HCT116 (cell line): ENCODE results near the gene TYROBP. TPM values are rescaled to one million over a fixed set of nuclear protein-coding genes. Genes with fewer than 3 reads are reported as not detected.

Source experiments
- ATAC-seq: fragments of 200-7000 bp; cut with Tn5 transposase; 2 replicates; pipeline ENCODE4 v1.9.1; 2020; ENCODE audit warnings: mild to moderate bottlenecking, moderate library complexity
- BruUV-seq: library from RNA; stranded (reverse); fragments of 400-500 nt; replicated peaks from 2 replicates; lab custom pipeline; 2021; lab: Mats Ljungman, UMichigan
- CTCF ChIA-PET: fragments of 300-600 bp; sonication (Branson Sonifier 250); formaldehyde crosslinking; loops from one replicate; lab custom pipeline; 2021; ENCODE audit warnings: antibody characterized with exemption; lab: Charles Lee
- POLR2A ChIA-PET: fragments of 300-600, 350-600 bp; sonication (Branson Sonifier 250); formaldehyde crosslinking; loops from one replicate; lab custom pipeline; 2021; ENCODE audit warnings: antibody characterized with exemption; lab: Charles Lee
- RAD21 ChIA-PET, 2 experiments: fragments of 300-600 bp; sonication (Branson Sonifier 250); formaldehyde crosslinking; loops; one replicate each; lab custom pipeline; 2023; ENCODE audit warnings: low total read pairs in 2 of 2; ENCODE audit not compliant: uncharacterized antibody in 2 of 2, unreplicated experiment in 2 of 2, low non-redundant PET in 1 of 2; lab: Charles Lee
- DNase-seq: peaks from one replicate; pipeline ENCODE4 v3.0.0-alpha.2; 2010; ENCODE audit warnings: low read depth, low spot score
- H2AFZ ChIP-seq: fragments of 200-600 bp; shearing (Covaris generic), sonication (generic); 2 replicates; pipeline ENCODE4 v1.6.1; 2017; ENCODE audit warnings: low read depth, mixed run types, mixed read lengths, antibody characterized with exemption, low read length; ENCODE audit not compliant: poor library complexity, severe bottlenecking
- H3K27ac ChIP-seq: 2 replicates; pipeline ENCODE4 v1.5.1; 2012; ENCODE audit warnings: low read depth, low read length
- H3K27me3 ChIP-seq: fragments of 200-600 bp; sonication (generic); 2 replicates; pipeline ENCODE4 v1.6.1; 2016; ENCODE audit warnings: mixed run types, low read length, mixed read lengths; ENCODE audit not compliant: insufficient read depth
- H3K36me3 ChIP-seq, 2 experiments: fragments of 200-500 bp in 1 of 2; fragments of 200-600 bp in 1 of 2; sonication (Bioruptor generic) in 1 of 2; sonication (generic) in 1 of 2; 2 replicates each; pipeline versions ENCODE4 v1.5.1 to v1.6.1; 2014 to 2016; ENCODE audit warnings: low read length in 2 of 2, inconsistent platforms in 1 of 2, mixed read lengths in 1 of 2, mixed run types in 1 of 2; ENCODE audit not compliant: insufficient read depth in 2 of 2, control insufficient read depth in 1 of 2
- H3K4me1 ChIP-seq, 2 experiments: fragments of 200-600 bp in 1 of 2; sonication (generic) in 1 of 2; 2 replicates each; pipeline versions ENCODE4 v1.5.1 to v1.6.1; 2012 to 2017; ENCODE audit warnings: low read length in 2 of 2, inconsistent platforms in 1 of 2, mild to moderate bottlenecking in 1 of 2, mixed read lengths in 1 of 2, mixed run types in 1 of 2, moderate library complexity in 1 of 2; ENCODE audit not compliant: insufficient read depth in 2 of 2, control insufficient read depth in 1 of 2
- H3K4me2 ChIP-seq: fragments of 200-600 bp; sonication (generic); 2 replicates; pipeline ENCODE4 v1.6.1; 2017; ENCODE audit warnings: mixed run types, low read length, mixed read lengths
- H3K4me3 ChIP-seq, 2 experiments: fragments of 200-600 bp in 1 of 2; sonication (generic) in 1 of 2; replicated peaks in 1 of 2; 2 replicates each; pipeline ENCODE4 v1.5.1; 2011 to 2016; ENCODE audit warnings: low read length in 2 of 2, control low read depth in 1 of 2, low read depth in 1 of 2, mild to moderate bottlenecking in 1 of 2, mixed read lengths in 1 of 2, mixed run types in 1 of 2
- H3K79me2 ChIP-seq: fragments of 200-600 bp; sonication (generic); 2 replicates; pipeline ENCODE4 v1.6.1; 2017; ENCODE audit warnings: mild to moderate bottlenecking, mixed run types, low read length, moderate library complexity, mixed read lengths; ENCODE audit not compliant: insufficient read depth
- H3K9ac ChIP-seq: fragments of 200-600 bp; sonication (generic); 2 replicates; pipeline ENCODE4 v1.6.1; 2016; ENCODE audit warnings: low read length, mixed read lengths
- H3K9me2 ChIP-seq: fragments of 200-600 bp; sonication (generic), shearing (Covaris generic); 2 replicates; pipeline ENCODE4 v1.6.1; 2017; ENCODE audit warnings: mixed run types, mild to moderate bottlenecking, moderate library complexity; ENCODE audit not compliant: insufficient read depth
- H3K9me3 ChIP-seq, 2 experiments: fragments of 200-500 bp in 1 of 2; fragments of 200-600 bp in 1 of 2; sonication (Bioruptor generic) in 1 of 2; sonication (generic) in 1 of 2; 2 replicates each; pipeline ENCODE4 v1.6.1; 2014 to 2017; ENCODE audit warnings: low read length in 2 of 2, mixed read lengths in 2 of 2, inconsistent platforms in 1 of 2, low read depth in 1 of 2, mild to moderate bottlenecking in 1 of 2, mixed run types in 1 of 2, moderate library complexity in 1 of 2; ENCODE audit not compliant: control insufficient read depth in 1 of 2, insufficient read depth in 1 of 2
- H4K20me1 ChIP-seq: fragments of 200-600 bp; sonication (generic), shearing (Covaris generic); 2 replicates; pipeline ENCODE4 v1.6.1; 2017; ENCODE audit warnings: mixed run types, mild to moderate bottlenecking, moderate library complexity; ENCODE audit not compliant: insufficient read depth
- ELF1 ChIP-seq: IDR thresholded peaks from 2 replicates; pipeline ENCODE4 v1.6.1; 2012; ENCODE audit warnings: low read depth, borderline replicate concordance
- JUND ChIP-seq: IDR thresholded peaks from 2 replicates; pipeline ENCODE4 v1.6.1; 2012
- POLR2AphosphoS5 ChIP-seq: IDR thresholded peaks from 2 replicates; pipeline ENCODE4 v1.6.1; 2011; ENCODE audit warnings: mild to moderate bottlenecking, low read depth, low read length, moderate library complexity
- RAD21 ChIP-seq: IDR thresholded peaks from 2 replicates; pipeline ENCODE4 v1.6.1; 2012; ENCODE audit warnings: low read depth, mild to moderate bottlenecking
- SIN3A ChIP-seq: IDR thresholded peaks from 2 replicates; pipeline ENCODE4 v1.6.1; 2012; ENCODE audit warnings: low read depth
- intact Hi-C: fragments of 100-400 bp; cut with micrococcal nuclease; formaldehyde crosslinking; loops from 2 replicates; pipeline ENCODE4 v1.10.0; 2022
- total RNA-seq: library from RNA; stranded (reverse); gene quantifications from one replicate; pipeline ENCODE4 v1.2.1, GENCODE V29; 2021; ENCODE audit not compliant: unreplicated experiment
- TF ChIP-seq, protein P1 (sequence below), 3 experiments: fragments of 200-600 bp in 1 of 3; sonication (generic) in 1 of 3; IDR thresholded peaks in 2 of 3; conservative IDR thresholded peaks in 1 of 3; 2 replicates each; pipeline ENCODE4 v1.5.1; 2012 to 2017; ENCODE audit warnings: low read depth in 2 of 3, low read length in 2 of 3, antibody characterized with exemption in 1 of 3, borderline replicate concordance in 1 of 3, control low read depth in 1 of 3, mild to moderate bottlenecking in 1 of 3, mixed read lengths in 1 of 3, mixed run types in 1 of 3, moderate library complexity in 1 of 3; ENCODE audit not compliant: insufficient read depth in 1 of 3
- TF ChIP-seq, protein P2 (sequence below): IDR thresholded peaks from 2 replicates; pipeline ENCODE4 v1.6.1; 2011; ENCODE audit warnings: mild to moderate bottlenecking, low read length, moderate library complexity; ENCODE audit not compliant: insufficient replicate concordance; ENCODE audit errors: extremely low read depth

Gene TYROBP
- total RNA-seq, 1 experiment from 2014 or later, result 0.49 TPM

DNA sequence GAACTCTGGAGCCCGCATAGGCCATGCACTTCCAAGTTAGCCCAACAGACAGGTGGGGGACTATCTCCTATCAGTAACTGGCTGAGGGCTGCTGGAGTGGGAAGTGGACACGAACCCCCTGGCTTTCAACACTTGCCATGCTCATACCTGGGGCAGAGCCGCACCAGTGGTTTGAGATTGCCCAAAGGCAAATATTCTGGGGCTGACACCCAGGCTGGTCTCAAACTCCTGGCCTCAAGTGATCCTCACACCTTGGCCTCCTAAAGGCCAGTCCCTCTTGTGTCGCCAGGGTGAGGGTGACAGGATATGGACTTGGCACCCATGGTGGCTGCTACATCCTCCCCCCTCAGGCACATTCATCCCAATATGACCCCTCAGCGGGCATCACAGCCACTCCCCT, 20.9 kb downstream of the TYROBP start (continued):
- TF ChIP-seq, protein P1, sequence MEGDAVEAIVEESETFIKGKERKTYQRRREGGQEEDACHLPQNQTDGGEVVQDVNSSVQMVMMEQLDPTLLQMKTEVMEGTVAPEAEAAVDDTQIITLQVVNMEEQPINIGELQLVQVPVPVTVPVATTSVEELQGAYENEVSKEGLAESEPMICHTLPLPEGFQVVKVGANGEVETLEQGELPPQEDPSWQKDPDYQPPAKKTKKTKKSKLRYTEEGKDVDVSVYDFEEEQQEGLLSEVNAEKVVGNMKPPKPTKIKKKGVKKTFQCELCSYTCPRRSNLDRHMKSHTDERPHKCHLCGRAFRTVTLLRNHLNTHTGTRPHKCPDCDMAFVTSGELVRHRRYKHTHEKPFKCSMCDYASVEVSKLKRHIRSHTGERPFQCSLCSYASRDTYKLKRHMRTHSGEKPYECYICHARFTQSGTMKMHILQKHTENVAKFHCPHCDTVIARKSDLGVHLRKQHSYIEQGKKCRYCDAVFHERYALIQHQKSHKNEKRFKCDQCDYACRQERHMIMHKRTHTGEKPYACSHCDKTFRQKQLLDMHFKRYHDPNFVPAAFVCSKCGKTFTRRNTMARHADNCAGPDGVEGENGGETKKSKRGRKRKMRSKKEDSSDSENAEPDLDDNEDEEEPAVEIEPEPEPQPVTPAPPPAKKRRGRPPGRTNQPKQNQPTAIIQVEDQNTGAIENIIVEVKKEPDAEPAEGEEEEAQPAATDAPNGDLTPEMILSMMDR (IDR thresholded peaks at IDR 0.05 in 2 of 3, conservative IDR thresholded peaks at IDR 0.05 in 1 of 3; ENCODE audit: borderline replicate concordance in 1 of 3, insufficient read depth in 1 of 3, low read depth in 2 of 3, low read length in 2 of 3), result no peak
- TF ChIP-seq JUND, result no peak

DNA sequence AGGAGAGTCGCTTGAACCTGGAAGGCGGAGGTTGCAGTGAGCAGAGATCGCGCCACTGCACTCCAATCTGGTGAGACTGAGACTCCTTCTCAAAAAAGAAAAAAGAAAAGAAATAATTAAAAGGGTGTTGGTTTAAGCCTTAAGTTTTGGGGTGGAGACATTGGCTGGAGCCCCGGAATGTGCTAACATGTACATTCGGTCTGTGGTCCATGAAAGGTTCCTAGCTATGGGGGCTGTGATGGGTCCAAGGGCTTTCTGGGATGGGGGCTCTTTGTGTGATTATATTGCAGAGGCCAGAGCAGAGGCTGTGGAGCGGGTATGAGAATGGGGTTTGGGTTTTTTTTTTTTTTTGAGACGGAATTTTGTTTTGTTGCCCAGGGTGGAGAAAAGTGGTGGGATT, 22.2 kb downstream of the TYROBP start:
- peak; percentile 14; the same call in 1 of the 2 replicates for TF ChIP-seq POLR2AphosphoS5
- no peak for TF ChIP-seq ELF1
- TF ChIP-seq, all 23 proteins: peak for 1
- intact Hi-C loops, result loop anchor here (10.0 kb wide), 1 partner anchor 169 kb away; the partner anchor contains the start of genes THAP8 and WDR62
- ChIA-PET POLR2A (interaction anchor here (1.0 kb wide), 1 partner anchor 45 kb away, joined by 4 read pairs; no protein-coding TSS in a partner anchor), CTCF (no interaction called here), RAD21 (no interaction called here)
- no peaks in the 10 kb centered on the region for H4K20me1 ChIP-seq
- no peaks in the 10 kb centered on the region for H3K4me1 ChIP-seq
- no peaks in the 10 kb centered on the region for H3K9me2 ChIP-seq
- no peaks in the 10 kb centered on the region for H3K79me2 ChIP-seq
- H3K4me3 ChIP-seq, result no peak overlapping the region
- H3K27ac ChIP-seq, result no peak overlapping the region
- H3K9me3 ChIP-seq, result no peaks in the 10 kb centered on the region
- peaks cover 15 to 36% of the 10 kb centered on the region in 2 experiments; a peak in 3 of 4 replicates for H3K36me3 ChIP-seq
- ATAC-seq (no peak), DNase-seq (no peak)
- no peak overlapping the region for H2AFZ ChIP-seq
- H3K27me3 ChIP-seq, result no peaks in the 10 kb centered on the region
- H3K4me2 ChIP-seq, result no peak overlapping the region
- BruUV-seq, result no TSS peak
- H3K9ac ChIP-seq, result no peak overlapping the region

DNA sequence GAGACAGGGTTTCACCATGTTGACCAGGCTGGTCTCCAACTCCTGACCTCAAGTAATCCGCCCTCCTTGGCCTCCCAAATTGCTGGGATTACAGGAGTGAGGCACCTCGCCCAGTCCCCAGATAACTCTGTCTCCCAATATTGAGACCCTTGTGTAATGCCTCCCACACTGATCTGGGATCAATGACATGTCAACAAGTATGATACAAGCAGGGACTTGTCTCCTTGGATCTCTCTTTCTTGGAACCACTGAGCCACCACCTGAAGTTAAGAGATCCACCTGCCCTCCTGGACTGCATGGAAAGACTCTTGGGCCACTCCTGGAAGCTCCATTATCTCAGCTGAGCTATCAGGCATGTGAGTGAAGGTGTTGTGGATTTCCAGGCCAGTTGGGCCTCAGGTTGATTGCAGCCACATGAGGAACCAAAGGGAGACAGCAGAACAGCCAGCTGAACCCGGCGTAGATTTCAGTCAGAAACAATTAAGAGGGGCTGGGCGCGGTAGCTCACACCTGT, 22.8 kb downstream of the TYROBP start:
- RAD21 ChIA-PET, result no interaction called here
- H3K27ac ChIP-seq, result no peak overlapping the region
- TF ChIP-seq POLR2AphosphoS5 (no peak), SIN3A (no peak), ELF1 (no peak), RAD21 (no peak)
- TF ChIP-seq, protein P2, sequence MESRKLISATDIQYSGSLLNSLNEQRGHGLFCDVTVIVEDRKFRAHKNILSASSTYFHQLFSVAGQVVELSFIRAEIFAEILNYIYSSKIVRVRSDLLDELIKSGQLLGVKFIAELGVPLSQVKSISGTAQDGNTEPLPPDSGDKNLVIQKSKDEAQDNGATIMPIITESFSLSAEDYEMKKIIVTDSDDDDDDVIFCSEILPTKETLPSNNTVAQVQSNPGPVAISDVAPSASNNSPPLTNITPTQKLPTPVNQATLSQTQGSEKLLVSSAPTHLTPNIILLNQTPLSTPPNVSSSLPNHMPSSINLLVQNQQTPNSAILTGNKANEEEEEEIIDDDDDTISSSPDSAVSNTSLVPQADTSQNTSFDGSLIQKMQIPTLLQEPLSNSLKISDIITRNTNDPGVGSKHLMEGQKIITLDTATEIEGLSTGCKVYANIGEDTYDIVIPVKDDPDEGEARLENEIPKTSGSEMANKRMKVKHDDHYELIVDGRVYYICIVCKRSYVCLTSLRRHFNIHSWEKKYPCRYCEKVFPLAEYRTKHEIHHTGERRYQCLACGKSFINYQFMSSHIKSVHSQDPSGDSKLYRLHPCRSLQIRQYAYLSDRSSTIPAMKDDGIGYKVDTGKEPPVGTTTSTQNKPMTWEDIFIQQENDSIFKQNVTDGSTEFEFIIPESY, result no peak
- TF ChIP-seq, protein P1 (IDR thresholded peaks at IDR 0.05 in 2 of 3, conservative IDR thresholded peaks at IDR 0.05 in 1 of 3; ENCODE audit: borderline replicate concordance in 1 of 3, insufficient read depth in 1 of 3, low read depth in 2 of 3, low read length in 2 of 3), result no peak
- CTCF ChIA-PET, result no interaction called here
- no peak overlapping the region for H2AFZ ChIP-seq
- H3K4me1 ChIP-seq, result no peaks in the 10 kb centered on the region
- no peaks in the 10 kb centered on the region for H3K9me2 ChIP-seq
- POLR2A ChIA-PET, result no interaction called here
- no peaks in the 10 kb centered on the region for H3K9me3 ChIP-seq
- no peak overlapping the region for H3K4me2 ChIP-seq
- no peak overlapping the region for H3K9ac ChIP-seq
- BruUV-seq, result TSS peak; percentile 19
- no peak overlapping the region for H3K4me3 ChIP-seq
- no peaks in the 10 kb centered on the region for H3K79me2 ChIP-seq
- no peaks in the 10 kb centered on the region for H4K20me1 ChIP-seq
- intact Hi-C loops, result loop anchor here (10.0 kb wide), 1 partner anchor 170 kb away; the partner anchor contains the start of genes THAP8 and WDR62
- H3K27me3 ChIP-seq, result no peaks in the 10 kb centered on the region
- DNase-seq, result no peak
- ATAC-seq, result no peak
- H3K36me3 ChIP-seq, result peaks cover 15 to 30% of the 10 kb centered on the region in 2 experiments; a peak in 3 of 4 replicates
